GM18520 (cell line): Measurements from ENCODE around the gene RYR2.

Experiments
- ATAC-seq: cut with Tn5 transposase; IDR thresholded peaks from one replicate; pipeline ENCODE4 v1.9.1; 2021; ENCODE audit not compliant: unreplicated experiment

Gene RYR2

DNA sequence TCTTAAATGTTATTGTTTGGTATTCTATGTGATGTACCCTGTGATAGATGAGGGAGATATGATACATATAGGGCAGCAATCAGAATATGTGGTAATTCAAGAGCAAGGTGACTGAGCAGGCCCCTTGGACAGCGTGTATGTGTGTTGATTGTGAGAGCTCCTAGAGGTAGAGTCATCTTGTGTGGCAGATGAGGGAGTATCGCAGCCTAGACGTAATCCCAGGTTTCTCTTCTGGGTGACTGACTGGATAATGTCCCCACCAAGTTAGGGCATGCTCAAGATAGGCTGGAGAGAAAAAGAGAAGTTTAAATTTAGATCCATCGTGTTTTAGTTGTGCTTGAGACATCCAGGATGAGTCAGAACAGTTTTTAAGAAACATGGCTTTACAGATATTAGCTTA, 663.5 kb downstream of the RYR2 start:
- no peak for ATAC-seq

DNA sequence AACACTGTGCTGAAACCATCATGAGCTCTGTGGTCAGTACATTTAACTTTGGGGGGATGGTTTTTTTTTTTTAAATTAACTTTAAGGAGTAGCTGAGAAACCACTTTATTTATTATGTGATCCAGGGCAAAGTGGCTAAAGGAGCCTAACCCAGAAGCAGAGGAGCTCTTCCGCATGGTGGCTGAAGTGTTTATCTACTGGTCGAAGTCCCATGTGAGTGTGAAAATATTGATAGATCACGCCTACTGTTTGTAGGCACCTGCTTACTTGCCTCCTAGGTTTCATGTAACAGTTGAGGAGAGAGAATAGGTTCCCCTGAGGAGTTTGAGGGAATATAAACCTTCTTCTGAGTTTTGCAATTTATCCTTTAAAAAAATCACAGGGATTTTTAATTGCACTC, 667.4 kb downstream of the RYR2 start:
- no peak for ATAC-seq

DNA sequence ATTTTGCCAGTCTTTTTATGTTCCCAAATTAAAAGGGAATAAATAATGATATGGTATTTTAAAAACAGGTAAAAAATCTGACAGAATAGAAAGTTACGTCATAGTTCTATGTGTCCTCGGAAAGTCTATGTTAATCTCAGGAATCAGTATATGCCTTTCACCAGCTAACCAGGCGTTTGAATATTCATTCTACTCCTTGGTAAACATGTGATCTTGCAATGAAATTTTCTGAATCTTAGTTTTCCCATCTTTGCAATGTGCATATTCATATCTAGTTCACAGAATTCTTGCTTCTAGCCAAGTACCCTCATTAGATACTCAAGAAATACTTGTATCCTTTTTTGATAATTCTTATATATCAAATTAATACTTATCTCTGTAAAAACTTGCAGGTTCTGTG, 669.3 kb downstream of the RYR2 start:
- no peak for ATAC-seq

DNA sequence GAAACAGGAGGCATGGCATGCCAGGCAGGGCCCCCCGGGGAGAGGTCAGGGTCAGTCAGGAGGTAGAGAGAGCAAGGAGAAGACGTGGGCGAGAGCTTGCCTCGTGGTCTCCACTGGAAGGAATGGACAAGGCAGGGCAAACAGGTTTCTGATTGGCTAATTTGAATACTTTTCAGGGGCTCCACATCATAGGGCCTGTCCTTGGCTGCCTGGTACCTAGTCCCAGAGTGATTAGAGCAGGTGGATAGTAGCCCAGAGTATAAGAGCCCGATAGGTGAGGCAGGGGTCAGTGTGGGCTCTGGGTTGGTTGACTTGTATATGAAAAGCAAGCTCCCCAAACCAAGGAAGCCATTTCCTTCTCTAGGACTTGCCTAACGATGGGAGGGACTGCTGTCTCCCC, 670.1 kb downstream of the RYR2 start:
- no peak for ATAC-seq

DNA sequence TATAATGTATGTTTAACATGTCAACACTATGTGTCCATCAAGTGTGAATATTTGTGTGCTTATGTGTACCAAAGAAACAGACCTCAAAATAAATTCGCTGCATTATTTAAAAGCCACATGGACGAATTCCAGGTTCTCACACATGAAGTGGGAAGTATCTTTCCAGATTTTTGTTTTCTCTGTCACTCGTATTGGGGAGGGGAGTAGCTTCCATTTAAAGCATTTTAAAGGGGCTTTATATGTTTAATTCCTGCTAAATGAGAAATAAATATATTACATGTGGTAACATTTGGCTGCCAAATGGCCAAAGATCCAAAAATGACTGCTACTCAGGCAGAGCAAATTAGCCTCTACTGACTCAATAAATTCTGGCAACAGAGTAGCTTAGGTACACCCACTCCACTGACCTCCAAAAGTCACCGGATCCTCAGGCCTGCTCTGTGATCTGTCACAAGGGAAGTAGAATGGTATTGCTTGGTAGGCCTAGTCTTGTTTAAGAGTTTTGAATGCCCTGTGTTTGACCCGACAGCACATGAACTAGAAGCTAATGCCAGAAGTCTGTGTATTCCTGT, 670.7 kb downstream of the RYR2 start:
- ATAC-seq, result no peak

DNA sequence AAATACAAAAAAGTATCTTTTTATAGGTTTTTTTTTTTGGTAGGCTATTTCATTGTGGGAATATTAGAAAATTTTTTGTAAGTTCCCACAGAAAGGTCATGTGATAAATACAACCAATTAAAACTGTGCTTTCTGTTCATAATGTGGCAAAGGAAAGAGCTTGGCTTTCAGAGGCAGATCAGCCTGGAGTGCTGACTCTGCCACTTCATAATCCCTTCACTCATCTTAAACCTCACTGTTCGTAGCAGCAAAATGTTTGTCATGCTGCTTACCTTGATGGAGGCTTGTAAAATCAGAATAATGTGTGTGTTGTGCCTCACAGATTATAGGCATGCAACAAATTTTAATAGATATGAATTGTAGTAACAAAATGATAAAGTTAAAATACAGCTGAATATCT, 671.9 kb downstream of the RYR2 start:
- ATAC-seq, result no peak

DNA sequence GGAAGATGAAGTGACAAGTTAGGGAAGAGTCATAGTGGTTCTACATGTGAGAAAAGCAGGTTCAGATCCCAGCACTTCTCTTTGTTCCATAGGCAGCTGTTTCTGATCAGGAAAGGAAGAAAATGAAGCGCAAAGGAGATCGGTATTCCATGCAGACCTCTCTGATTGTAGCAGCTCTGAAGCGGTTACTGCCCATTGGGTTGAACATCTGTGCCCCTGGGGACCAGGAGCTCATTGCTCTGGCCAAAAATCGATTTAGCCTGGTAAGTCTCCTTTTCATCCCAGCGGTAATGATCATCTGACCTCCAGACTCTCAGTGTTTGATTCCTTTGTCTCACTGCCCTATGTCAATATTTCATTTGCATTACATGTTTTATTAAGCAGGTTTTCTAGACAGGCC, 675.1 kb downstream of the RYR2 start:
- no peak for ATAC-seq

DNA sequence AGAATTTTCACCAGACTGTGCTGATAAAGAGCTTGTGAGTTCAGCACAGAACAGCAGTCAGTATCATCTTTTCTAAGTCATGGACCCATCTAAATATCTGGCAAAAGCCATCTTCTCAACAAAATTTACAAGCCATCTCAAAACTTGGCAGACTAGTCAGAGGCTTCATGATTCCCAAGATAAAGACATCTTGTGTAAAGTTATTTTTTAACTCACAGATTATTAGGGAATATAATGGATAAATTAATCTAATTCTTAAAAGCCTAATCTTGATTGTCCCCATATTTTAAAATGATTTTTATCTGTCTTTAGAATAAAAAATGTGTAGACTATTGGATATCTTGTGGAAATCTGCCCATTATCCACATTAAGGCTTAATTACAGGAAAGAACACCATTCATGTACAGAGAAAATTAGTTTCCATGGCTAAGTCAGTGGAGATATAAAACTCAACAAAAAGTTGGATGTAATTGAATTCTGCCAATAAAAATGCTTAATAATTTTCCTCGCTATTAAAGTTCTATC, 688.9 kb downstream of the RYR2 start:
- ATAC-seq, result no peak

DNA sequence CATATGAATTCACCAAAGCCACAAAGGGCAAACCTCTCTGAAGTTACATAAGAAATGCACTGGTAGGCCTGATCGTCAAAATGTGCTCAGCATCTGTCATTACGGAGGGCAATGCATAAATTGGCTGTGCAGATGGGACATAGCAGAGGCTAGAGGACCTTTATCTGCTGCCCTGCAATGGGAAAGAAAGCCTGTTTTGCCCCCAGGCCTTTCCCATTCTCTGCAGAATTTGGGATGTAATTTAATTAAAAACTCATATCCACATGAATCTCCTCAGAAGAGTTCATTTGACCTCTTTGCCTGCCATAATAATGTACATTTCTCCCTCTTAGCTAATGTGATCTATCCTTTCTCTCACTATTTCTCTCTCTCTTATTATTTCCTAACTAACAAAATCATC, 690.7 kb downstream of the RYR2 start:
- no peak for ATAC-seq

DNA sequence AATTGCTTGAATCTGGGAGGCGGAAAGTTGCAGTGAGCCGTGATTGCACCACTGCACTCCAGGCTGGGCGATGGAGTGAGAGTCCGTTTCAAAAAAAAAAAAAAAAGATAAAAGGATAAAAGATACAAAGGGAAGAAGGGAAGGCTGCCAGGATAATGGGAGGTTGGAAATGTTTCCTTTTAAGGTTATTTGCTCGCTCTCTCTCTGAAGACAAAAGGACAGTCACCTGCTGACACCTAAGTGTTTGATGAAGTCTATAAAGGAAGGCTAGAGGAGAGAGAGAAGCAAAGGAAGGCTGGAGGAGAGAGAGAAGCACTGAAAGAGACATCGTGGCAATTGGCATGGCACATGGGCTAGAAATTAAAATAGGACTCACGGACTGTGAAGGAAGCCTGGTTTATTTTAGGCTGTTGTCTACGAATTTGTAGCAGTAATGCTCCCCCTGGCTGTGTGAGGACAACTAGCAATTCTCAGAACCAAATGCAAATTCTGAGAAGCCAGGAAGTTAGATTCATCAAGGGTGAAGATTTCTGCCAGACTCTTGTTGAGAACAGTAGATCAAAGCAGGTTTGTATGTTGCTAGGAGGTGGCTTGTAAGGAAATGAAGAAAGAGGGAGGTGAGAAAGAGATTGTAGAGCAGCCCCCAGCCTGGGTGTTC, 694.5 kb downstream of the RYR2 start:
- no peak for ATAC-seq

DNA sequence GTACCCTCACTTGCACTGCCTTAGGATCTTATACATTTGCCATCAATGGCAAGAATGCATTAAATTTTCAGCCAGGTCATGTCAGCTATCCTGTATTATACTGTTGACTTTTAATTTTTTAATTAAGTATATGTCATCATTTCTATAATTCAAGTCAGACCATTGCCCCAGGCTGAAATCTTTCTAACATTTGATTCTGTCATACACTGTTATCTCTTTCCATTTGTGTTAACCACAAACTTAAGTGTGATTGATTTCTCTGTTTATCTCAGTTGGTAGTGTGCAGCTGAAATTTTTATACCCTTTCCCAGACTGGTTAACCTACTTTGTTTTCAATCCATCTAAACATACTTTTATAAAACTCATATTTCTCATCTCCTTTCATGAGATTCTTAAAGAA, 695.5 kb downstream of the RYR2 start:
- ATAC-seq, result no peak

DNA sequence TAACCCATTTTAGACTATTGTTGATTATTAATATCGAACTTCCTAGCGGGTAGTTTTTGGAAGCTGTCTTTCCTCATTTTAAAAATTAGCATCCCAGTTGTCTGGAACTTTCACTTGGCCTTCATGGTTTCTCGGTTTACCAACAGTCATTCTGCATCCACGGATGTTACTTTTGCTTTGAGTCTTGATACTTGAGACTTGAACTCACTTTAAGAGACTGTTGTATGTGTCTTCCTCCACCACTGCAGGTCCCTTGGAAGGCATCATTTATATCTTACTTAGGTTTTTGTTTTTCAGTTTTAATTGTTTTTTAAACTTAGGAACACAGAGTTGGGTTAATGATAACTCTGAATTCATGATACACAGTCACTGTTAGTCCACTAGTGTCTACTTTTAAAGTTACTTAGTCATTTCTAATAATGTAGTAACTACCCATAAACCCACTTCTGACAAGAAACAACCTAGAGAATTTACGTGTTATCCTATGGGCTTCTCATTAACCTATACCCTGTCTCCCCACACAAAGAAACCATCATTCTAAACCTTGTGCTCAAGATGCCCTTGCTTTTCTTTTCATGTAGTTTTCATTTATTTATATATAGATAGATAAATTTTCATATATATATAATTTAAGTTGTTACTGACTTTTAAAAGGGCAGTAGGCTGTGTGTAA, 696.1 kb downstream of the RYR2 start:
- no peak for ATAC-seq

DNA sequence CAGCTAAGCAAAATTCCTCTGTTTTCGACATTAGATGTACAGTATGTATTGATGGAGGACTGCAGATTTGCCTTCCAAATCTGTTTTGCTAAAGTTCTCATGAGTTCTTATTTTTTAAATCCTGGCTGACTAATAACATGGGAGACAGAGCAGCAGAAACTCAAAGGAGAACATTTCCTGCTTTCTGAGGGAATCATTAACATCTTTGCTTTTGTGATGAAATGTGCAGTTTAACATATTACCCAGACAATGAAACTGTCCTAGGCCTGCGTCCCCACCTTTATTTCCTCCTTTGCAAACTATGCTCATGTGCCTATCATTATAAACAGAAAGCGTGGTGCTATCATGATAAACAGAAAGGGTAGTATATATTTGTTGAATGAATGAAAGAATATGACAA, 698.9 kb downstream of the RYR2 start:
- no peak for ATAC-seq

DNA sequence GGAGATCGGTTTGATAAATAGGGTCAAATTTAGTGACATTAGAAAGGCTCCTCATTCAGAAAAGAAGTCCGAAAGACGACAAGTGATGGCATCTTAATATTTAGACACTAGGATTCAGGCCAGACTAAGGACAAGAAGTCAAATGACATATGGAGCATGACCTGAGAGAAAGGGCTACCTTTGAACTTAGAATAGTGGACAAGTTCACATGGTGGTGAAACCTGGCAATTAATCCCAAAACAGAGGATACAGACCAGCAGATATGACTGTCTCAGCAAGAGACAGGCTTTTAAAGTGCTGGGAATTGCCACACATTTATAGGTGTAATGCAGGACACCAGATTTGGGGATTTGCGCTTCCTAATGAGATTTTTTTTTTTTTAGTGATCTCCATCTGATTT, 703.6 kb downstream of the RYR2 start:
- ATAC-seq, result no peak

DNA sequence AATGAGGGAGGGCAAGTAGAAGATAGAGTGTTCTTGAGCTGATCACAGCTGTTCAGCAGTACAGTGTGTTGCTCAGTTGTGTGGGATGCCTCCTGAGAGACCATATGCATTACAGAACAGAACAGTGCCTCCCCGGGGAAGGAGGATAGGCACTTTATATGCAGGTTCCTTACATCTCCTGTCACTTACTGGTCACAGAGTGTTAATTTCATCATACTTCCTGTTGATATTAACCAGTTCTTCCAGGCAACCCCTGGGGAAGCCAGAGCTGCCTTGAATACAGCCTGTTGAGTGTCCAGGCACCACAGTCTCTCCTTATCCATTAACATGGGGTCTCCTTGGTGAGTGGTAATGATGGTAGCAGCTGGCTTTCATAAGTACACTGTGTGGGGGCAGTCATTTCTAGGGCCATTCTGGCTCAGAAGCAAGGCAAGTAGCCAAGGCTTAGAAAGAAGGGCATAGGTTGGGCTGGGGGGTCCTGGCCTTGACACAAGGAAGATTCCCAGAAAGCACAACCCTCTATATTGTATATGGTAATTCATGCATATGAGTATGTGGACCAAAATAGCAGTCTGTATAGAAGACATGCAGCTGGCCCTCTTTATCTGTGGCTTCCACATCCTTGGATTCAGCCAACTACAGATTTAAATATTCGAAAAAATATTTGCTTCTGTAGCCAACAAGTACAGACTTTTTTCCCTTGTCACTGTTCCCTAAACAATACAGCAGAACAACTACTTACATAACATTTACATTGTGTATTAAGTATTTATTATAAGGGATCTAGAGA, 706.4 kb downstream of the RYR2 start:
- no peak for ATAC-seq

DNA sequence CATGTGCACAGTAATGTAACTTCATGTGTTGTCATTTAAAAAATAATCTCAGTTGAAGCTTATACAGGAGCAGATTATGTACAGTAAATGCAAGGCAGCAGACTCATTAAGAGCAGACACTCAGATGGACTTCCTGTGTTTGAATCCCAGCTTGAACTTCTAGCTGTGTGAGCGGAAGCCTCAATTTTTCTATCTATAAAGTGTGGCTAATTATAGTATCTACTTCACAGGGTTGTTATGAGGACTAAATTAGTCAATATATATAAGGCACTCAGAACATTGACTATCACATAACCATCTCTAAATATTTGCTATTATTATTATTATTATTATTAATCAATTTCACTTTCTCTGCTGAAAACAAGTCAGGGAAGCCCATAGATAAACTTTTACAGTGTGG, 707.1 kb downstream of the RYR2 start:
- no peak for ATAC-seq

DNA sequence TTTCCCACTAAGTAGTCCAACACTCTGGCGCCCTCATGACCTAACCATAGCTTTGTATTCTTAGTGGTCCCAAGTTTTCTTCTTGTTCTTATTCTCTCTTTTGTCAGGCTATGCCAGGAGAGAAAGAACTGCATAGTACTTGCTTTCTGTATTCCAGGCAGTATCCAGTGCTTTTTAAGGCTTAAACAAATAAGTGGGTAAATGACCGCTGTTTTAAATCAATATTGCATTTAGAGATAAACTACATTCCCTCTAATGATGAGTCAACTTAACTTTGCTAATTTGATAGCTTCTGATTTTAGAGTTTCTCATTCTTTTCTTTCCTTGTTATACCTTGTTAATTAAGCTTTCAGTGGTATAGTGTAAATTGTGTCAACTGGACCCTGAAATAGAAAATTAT, 709.1 kb downstream of the RYR2 start:
- ATAC-seq, result no peak

DNA sequence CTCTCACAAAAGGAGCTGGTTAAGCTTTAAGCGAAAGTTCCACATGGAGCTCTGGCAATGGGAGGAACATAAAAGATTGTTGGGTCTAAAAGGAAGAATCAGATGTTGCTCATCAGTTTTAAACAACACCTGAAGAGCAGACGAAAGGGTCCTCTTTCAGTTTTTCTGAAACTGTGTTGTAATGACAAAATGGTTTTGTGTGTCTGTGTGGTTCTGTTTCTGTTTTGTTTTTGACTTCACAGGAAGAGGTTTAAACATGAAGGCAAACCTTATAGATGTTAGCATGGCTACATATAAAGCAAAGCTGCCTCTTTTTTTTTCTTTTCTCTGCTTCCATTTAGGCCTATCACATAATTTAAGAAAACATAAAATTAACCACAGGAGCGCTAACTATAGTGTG, 712.6 kb downstream of the RYR2 start:
- no peak for ATAC-seq

DNA sequence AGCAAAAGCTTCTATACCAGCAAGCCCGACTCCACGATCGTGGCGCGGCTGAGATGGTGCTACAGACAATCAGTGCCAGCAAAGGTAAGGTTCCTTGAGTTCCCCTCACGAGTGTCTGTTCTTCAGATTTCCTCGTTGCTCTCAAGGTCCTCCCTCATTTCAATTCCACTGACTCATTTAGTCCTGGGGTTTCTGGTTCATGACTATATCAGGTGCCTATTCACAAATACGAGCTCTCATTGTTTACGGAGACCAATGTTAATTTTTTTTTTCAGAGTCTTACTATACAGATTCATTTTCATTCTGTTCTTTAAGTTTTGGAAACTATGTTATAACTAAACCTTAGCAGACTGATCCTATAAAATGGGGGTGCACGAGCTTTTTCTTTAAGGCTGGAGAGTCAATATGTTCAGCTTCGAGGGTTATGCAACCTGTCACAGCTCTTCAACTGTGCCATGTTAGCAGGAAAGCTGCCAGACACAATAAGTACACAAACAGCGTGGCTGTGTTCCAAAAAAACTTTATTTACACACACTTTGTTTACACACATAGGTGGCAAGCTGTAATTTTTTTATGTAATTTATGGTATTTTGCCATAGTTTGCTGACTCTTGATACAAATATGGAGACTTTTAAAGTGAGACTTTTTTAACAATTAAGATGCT, 714.5 kb downstream of the RYR2 start:
- no peak for ATAC-seq

DNA sequence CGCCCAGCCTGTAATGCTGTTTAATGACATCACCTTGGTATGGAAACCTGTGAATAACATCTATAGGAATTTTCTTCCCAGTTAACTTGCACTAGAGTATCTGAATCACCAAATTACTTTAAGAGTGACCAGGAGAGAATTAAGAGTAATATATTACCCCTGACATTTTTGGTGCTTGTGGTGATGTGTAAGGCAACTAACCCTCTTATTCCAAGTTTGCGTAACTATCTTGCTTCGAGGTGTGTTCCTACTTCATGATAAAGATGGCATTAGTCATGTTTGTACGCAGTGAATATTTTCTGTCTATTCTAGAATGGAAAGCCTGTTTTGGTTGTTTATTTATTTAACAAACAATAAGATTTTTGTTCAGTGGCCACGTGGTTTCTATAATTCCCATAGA, 717.4 kb downstream of the RYR2 start:
- no peak for ATAC-seq

DNA sequence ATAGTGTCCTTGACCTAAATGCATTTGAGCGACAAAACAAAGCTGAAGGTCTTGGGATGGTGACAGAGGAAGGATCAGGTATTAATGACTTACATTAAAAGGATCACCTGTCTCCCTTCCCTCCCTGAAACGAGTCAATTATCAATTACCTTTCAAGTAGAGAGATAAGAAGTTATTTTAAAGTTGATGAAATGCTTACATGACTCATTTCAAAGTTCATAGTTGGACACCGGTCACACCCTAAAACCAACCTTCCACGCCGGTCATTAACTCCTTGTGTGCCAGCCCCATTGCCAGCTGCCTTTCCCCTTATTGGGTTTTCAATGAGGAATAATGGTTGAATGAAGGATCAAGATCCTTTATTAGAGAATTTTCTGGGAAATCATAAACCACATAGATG, 719.0 kb downstream of the RYR2 start:
- no peak for ATAC-seq
